A549 (cell line): ENCODE measurements around the gene SYAP1. TPM values are rescaled to one million over a fixed set of nuclear protein-coding genes. Genes with fewer than 3 reads are reported as not detected.

Experiments
- ATAC-seq, 2 experiments: fragments of 200-7000 bp in 1 of 2; fragments of >200 bp in 1 of 2; cut with Nextera tagmentation in 1 of 2; cut with Tn5 transposase in 1 of 2; 3 replicates each; pipeline versions ENCODE4 v1.8.0 to v1.9.1; 2018 to 2020; ENCODE audit warnings: mild to moderate bottlenecking in 1 of 2, moderate library complexity in 1 of 2
- CTCF ChIA-PET: fragments of 300-600 bp; sonication (Branson Sonifier 250); formaldehyde crosslinking; extraction: SDS; loops from one replicate; lab custom pipeline; 2021; ENCODE audit warnings: antibody characterized with exemption, inconsistent platforms; lab: Yijun Ruan, JAX
- POLR2A ChIA-PET: fragments of 350-600 bp; formaldehyde crosslinking; extraction: SDS; loops from one replicate; lab custom pipeline; 2021; ENCODE audit warnings: antibody characterized with exemption, inconsistent platforms; lab: Yijun Ruan, JAX
- DNase-seq, 2 experiments: peaks; one replicate each; pipeline versions ENCODE4 v3.0.0 to v3.0.0-alpha.2; 2011 to 2016; ENCODE audit warnings: low read depth in 1 of 2, low spot score in 1 of 2
- FAIRE-seq: peaks from 2 replicates; lab custom pipeline; 2011; peaks lifted over from hg19 to GRCh38; lab: Jason Lieb, UNC
- H3K27ac ChIP-seq, 2 experiments: fragments of >200 bp; sonication (Bioruptor Twin); formaldehyde crosslinking; 3 replicates each; pipeline ENCODE4 v1.5.1; 2016 to 2017
- H3K4me1 ChIP-seq: fragments of >200 bp; sonication (Bioruptor Twin); formaldehyde crosslinking; 3 replicates; pipeline ENCODE4 v1.6.1; 2016
- H3K4me2 ChIP-seq: fragments of >200 bp; sonication (Bioruptor Twin); formaldehyde crosslinking; 3 replicates; pipeline ENCODE4 v1.6.1; 2016
- H3K4me3 ChIP-seq: fragments of >200 bp; sonication (Bioruptor Twin); formaldehyde crosslinking; 3 replicates; pipeline ENCODE4 v1.5.1; 2016
- H3K9me3 ChIP-seq: fragments of >200 bp; sonication (Bioruptor Twin); formaldehyde crosslinking; 3 replicates; pipeline ENCODE4 v1.6.1; 2016
- BHLHE40 ChIP-seq: IDR thresholded peaks from 2 replicates; pipeline ENCODE4 v1.6.1; 2012; ENCODE audit warnings: low read depth, low read length, inconsistent platforms
- CBX8 ChIP-seq: fragments of 200-600 bp; sonication (generic); IDR thresholded peaks from 2 replicates; pipeline ENCODE4 v1.6.1; 2016
- CEBPB ChIP-seq, 2 experiments: fragments of >200 bp in 1 of 2; sonication (Bioruptor Twin) in 1 of 2; formaldehyde crosslinking in 1 of 2; IDR thresholded peaks; 2 replicates each; pipeline ENCODE4 v1.6.1; 2012 to 2016
- CHD2 ChIP-seq: fragments of 150-350 bp; IDR thresholded peaks from 2 replicates; pipeline ENCODE4 v1.6.1; 2014; ENCODE audit warnings: low read length; ENCODE audit not compliant: partially characterized antibody
- CHD4 ChIP-seq: fragments of 200-600 bp; sonication (generic); IDR thresholded peaks from 2 replicates; pipeline ENCODE4 v1.6.1; 2016; ENCODE audit warnings: antibody characterized with exemption, mild to moderate bottlenecking, borderline replicate concordance
- EHF ChIP-seq: fragments of 250-450 bp; sonication (Bioruptor Pico); IDR thresholded peaks from 2 replicates; pipeline ENCODE4 v1.5.0; 2020; ENCODE audit warnings: mild to moderate bottlenecking
- EHMT2 ChIP-seq: fragments of 200-600 bp; sonication (generic); IDR thresholded peaks from 2 replicates; pipeline ENCODE4 v1.6.1; 2016; ENCODE audit warnings: antibody characterized with exemption, low read depth, mild to moderate bottlenecking, moderate library complexity
- ESRRA ChIP-seq: fragments of 150-350 bp; IDR thresholded peaks from 2 replicates; pipeline ENCODE4 v1.6.1; 2014; ENCODE audit warnings: mild to moderate bottlenecking, low read length, borderline replicate concordance
- FOSB ChIP-seq: fragments of 250-450 bp; sonication (Bioruptor Pico); IDR thresholded peaks from 2 replicates; pipeline ENCODE4 v1.5.0; 2020; ENCODE audit warnings: mild to moderate bottlenecking, moderate library complexity
- HOXA7 ChIP-seq: fragments of 250-450 bp; sonication (Bioruptor Pico); IDR thresholded peaks from 2 replicates; pipeline ENCODE4 v1.5.0; 2020; ENCODE audit warnings: mild to moderate bottlenecking, moderate library complexity
- HOXB13 ChIP-seq: fragments of 250-450 bp; sonication (Bioruptor Pico); IDR thresholded peaks from 2 replicates; pipeline ENCODE4 v1.5.0; 2020; ENCODE audit warnings: low read depth, mild to moderate bottlenecking, moderate library complexity
- JUN ChIP-seq, 2 experiments: fragments of >200 bp; sonication (Bioruptor Twin); formaldehyde crosslinking; IDR thresholded peaks; 2 replicates in 1 of 2; 3 replicates in 1 of 2; pipeline ENCODE4 v1.6.1; 2016 to 2017
- MAFK ChIP-seq: fragments of 450-650 bp; IDR thresholded peaks from 2 replicates; pipeline ENCODE4 v1.6.1; 2014; ENCODE audit not compliant: partially characterized antibody
- MAZ ChIP-seq: fragments of 150-350 bp; IDR thresholded peaks from 2 replicates; pipeline ENCODE4 v1.6.1; 2014; ENCODE audit warnings: antibody characterized with exemption, low read depth, low read length, borderline replicate concordance
- MYC ChIP-seq: IDR thresholded peaks from 2 replicates; pipeline ENCODE4 v1.6.1; 2012; ENCODE audit warnings: mild to moderate bottlenecking, inconsistent platforms, low read length, improper control_type of control experiment, borderline replicate concordance
- NFE2L2 ChIP-seq: fragments of 150-350 bp; conservative IDR thresholded peaks from 2 replicates; pipeline ENCODE4 v1.6.1; 2014; ENCODE audit warnings: low read length
- POLR2A ChIP-seq: IDR thresholded peaks from 2 replicates; pipeline ENCODE4 v1.6.1; 2012; ENCODE audit warnings: mild to moderate bottlenecking, low read length
- RARB ChIP-seq: fragments of 250-450 bp; sonication (Bioruptor Pico); IDR thresholded peaks from 2 replicates; pipeline ENCODE4 v1.8.0; 2021; ENCODE audit warnings: mild to moderate bottlenecking, moderate library complexity
- REST ChIP-seq: fragments of 200-600 bp; sonication (generic); IDR thresholded peaks from 2 replicates; pipeline ENCODE4 v1.6.1; 2016; ENCODE audit warnings: antibody characterized with exemption, mild to moderate bottlenecking, moderate library complexity
- RFX5 ChIP-seq: fragments of 450-650 bp; IDR thresholded peaks from 2 replicates; pipeline ENCODE4 v1.7.1; 2014; ENCODE audit warnings: antibody characterized with exemption, mild to moderate bottlenecking, moderate library complexity
- TP53 ChIP-seq: fragments of 250-450 bp; sonication (Bioruptor Pico); IDR thresholded peaks from 2 replicates; pipeline ENCODE4 v1.5.0; 2021; ENCODE audit warnings: mild to moderate bottlenecking, moderate library complexity
- USF2 ChIP-seq: fragments of 450-650 bp; IDR thresholded peaks from 2 replicates; pipeline ENCODE4 v1.6.1; 2014; ENCODE audit warnings: antibody characterized with exemption
- ZFP36 ChIP-seq: fragments of 450-650 bp; IDR thresholded peaks from 2 replicates; pipeline ENCODE4 v1.6.1; 2014; ENCODE audit warnings: borderline replicate concordance; ENCODE audit not compliant: partially characterized antibody
- ZNF302 ChIP-seq: fragments of 250-450 bp; sonication (Bioruptor Pico); IDR thresholded peaks from 2 replicates; pipeline ENCODE4 v1.9.0; 2021; ENCODE audit warnings: inconsistent platforms, mild to moderate bottlenecking, moderate library complexity
- WGBS: methylation state at CpG from one replicate; pipeline ENCODE4 v1.1.6; 2017; ENCODE audit errors: missing lambda C conversion rate; 5-methylcytosine and 5-hydroxymethylcytosine counted together
- polyA plus RNA-seq, 4 experiments: library from polyadenylated mRNA; depleted of rRNA in 3 of 4; stranded (reverse); fragments of >200 nt; fragmentation: RNase III in 1 of 4; extraction: RNeasy Plus Mini Kit Qiagen cat#74134 plus additional on column Dnase treatment in 1 of 4; gene quantifications; 2 replicates in 3 of 4; 3 replicates in 1 of 4; pipeline ENCODE4 v1.2.3, GENCODE V29; 2011 to 2017
- TF ChIP-seq, protein P1 (sequence below): fragments of >200 bp; sonication (Bioruptor Twin); formaldehyde crosslinking; IDR thresholded peaks from 3 replicates; pipeline ENCODE4 v1.6.1; 2016
- TF ChIP-seq, protein P2 (sequence below): fragments of >200 bp; sonication (Bioruptor Twin); formaldehyde crosslinking; IDR thresholded peaks from 2 replicates; pipeline ENCODE4 v1.6.1; 2016

Gene SYAP1
- polyA plus RNA-seq, 2 of the 4 experiments (the other 2 are of a cell fraction) = 18.9 to 20.9 TPM

DNA sequence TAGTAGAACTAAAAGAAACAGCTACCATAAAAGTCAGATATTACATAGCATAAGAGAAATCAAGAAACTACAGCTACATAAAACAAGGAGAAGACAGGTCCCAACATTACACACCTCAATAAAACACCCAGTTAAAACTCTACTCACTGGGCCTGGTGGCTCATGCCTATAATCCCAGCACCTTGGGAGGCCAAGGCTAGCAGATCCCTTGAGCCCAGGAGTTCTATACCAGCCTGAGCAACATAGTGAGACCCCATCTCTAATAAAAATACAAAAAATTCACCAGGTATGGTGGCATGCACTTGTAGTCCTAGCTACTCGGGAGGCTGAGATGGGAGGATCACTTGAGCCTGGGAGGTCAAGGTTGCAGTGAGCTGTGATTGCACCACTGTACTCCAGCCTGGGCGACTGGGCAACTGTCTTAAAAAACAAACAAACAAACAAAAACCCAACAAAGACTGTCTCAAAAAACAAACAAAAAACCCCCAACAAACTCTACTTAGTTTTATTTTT, 51.6 kb downstream of the SYAP1 start:
- ATAC-seq = peak in 1 of 2 experiments; percentile 53; a peak in 3 of 6 replicates
- Histone ChIP-seq H3K4me2 (peak overlapping the region; percentile 64), H3K9me3 (no peaks in the 10 kb centered on the region), H3K4me1 (peaks cover 13% of the 10 kb centered on the region; the same call in 2 of the 3 replicates), H3K4me3 (no peak overlapping the region), H3K27ac (peak overlapping the region in 1 of 2 experiments; percentile 90; a peak in 2 of 6 replicates)
- no peak for DNase-seq
- TF ChIP-seq MAFK (no peak), CHD4 (no peak), CHD2 (no peak), CEBPB (IDR thresholded peaks at IDR 0.05) (peak in 1 of 2 experiments; percentile 4; a peak in 1 of 4 replicates), RFX5 (no peak), EHMT2 (no peak), JUN (IDR thresholded peaks at IDR 0.05) (no peak)
- TF ChIP-seq, protein P1, sequence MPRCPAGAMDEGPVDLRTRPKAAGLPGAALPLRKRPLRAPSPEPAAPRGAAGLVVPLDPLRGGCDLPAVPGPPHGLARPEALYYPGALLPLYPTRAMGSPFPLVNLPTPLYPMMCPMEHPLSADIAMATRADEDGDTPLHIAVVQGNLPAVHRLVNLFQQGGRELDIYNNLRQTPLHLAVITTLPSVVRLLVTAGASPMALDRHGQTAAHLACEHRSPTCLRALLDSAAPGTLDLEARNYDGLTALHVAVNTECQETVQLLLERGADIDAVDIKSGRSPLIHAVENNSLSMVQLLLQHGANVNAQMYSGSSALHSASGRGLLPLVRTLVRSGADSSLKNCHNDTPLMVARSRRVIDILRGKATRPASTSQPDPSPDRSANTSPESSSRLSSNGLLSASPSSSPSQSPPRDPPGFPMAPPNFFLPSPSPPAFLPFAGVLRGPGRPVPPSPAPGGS = no peak
- POLR2A ChIA-PET = interaction anchor here (0.7 to 2.0 kb wide), 11 partner anchors 12 to 979 kb away, joined by 3 to 37 read pairs (median 6); partner anchors contain the start of genes CTPS2, SYAP1 and TXLNG
- CTCF ChIA-PET = interaction anchor here (1.0 kb wide), 1 partner anchor 15 kb away, joined by 4 read pairs; no protein-coding TSS in a partner anchor
- FAIRE-seq = no peak
- WGBS = 22% methylated on average over 2 of the region's 2 CpGs

GRCh38 chrX:16771483-16772398, 52.3 kb downstream of the SYAP1 start:
- peak; percentile 95 to 96 for ATAC-seq
- Histone ChIP-seq H3K4me2 (peak overlapping the region; percentile 64), H3K27ac (peak overlapping the region; percentile 79 to 90), H3K4me1 (peaks cover 13% of the 10 kb centered on the region; the same call in 2 of the 3 replicates), H3K9me3 (no peaks in the 10 kb centered on the region), H3K4me3 (no peak overlapping the region)
- peak; percentile 28 for FAIRE-seq
- WGBS = 24% methylated on average over 16 of the region's 16 CpGs
- POLR2A ChIA-PET = interaction anchor here (0.6 to 2.0 kb wide), 17 partner anchors 11 to 978 kb away, joined by 3 to 37 read pairs (median 6); partner anchors contain the start of genes CTPS2, SYAP1 and TXLNG
- CTCF ChIA-PET = interaction anchor here (0.6 to 1.0 kb wide), 2 partner anchors 14 to 246 kb away, joined by 3 to 4 read pairs; no protein-coding TSS in a partner anchor
- DNase-seq = peak; percentile 50 to 86
- TF ChIP-seq ZFP36 (no peak), HOXA7 (CRISPR knock-in tag) (peak; percentile 99), REST (peak; percentile 44; the same call in 1 of the 2 replicates), RARB (CRISPR knock-in tag) (peak; percentile 98), EHF (CRISPR knock-in tag) (peak; percentile 61; the same call in 1 of the 2 replicates), ZNF302 (CRISPR knock-in tag) (no peak), BHLHE40 (no peak), NFE2L2 (0 out of 2 replicates have a peak, but pooled peaks have one; percentile 21), CBX8 (no peak), TP53 (peak; percentile 92), ESRRA (no peak), JUN (IDR thresholded peaks at IDR 0.05) (peak; percentile 98 to 99), FOSB (CRISPR knock-in tag) (peak; percentile 99), HOXB13 (no peak), MAZ (no peak), POLR2A (peak; percentile 77), USF2 (no peak), EHMT2 (no peak), MYC (no peak)
- TF ChIP-seq, protein P2, sequence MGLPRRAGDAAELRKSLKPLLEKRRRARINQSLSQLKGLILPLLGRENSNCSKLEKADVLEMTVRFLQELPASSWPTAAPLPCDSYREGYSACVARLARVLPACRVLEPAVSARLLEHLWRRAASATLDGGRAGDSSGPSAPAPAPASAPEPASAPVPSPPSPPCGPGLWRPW = no peak
- TF ChIP-seq, protein P1 = peak; percentile 98
